Pericardium fibroblast (primary cell): ENCODE measurements around the gene FAM72C. TPM values are rescaled to one million over a fixed set of nuclear protein-coding genes. Genes with fewer than 3 reads are reported as not detected.

ENCODE experiments used
- total RNA-seq: library from RNA; depleted of rRNA; stranded (reverse); fragments of >200 nt; gene quantifications from 2 replicates; pipeline ENCODE4 v1.2.3, GENCODE V29; 2015

Gene FAM72C
- total RNA-seq, result 0.09 and 0.23 TPM in 2 replicates

DNA sequence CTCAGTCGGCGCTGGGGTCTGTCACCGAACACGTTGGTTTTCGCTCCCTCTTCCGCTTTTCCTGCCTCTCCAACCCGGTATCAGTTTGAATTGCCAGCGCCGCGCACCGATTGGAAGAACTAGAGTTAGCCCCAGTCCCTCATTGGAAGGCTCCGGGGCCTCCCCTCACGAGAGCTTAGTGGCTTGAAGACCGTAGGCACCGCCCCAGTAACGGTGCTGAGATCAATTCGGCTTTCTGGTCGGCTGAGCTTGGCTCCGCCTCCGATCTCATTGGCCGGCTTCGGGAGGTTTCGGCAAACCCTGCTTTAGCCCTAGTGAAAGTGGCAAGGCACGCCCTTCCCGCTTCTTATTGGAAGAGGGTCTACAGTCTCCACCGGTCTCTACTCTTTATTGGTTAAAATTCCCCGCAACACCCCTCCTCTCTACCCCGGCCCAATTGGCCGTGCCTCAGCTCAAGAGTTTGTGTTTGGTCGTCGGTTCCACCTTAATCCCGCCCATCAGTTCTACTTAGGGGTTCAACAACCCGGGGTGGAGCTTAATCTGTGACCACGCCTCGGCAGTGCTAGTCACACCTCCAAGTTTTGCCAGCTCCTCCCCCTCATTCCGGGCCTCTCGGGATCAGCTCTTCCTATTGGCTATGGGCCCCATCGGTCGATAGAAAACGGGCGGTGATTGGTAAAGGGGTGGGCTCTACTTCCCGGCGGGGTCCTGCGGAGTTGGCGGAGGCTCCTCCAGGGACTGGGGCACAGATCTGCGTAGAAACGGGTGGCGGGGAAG lies at the start of gene FAM72C:
Gene FAM72C, minus strand, starts transcription at position 63 of the 777 bp plus-strand sequence. CDS start 845 bp downstream, outside the sequence.

